NCI-H510A treated with DMSO at 0.1 percent for 48 hours (cell line): ENCODE data around the gene PLET1.
"Not testable (repeated sequence)": the region's sequence is repeated elsewhere in the genome, so short reads cannot be mapped to it uniquely, and the experiment has no call there.

ENCODE experiments used
- DNase-seq: peaks from one replicate; lab custom pipeline; 2025; lab: John Stamatoyannopoulos, UW

Gene PLET1

GRCh38 chr11:112211536-112211935, 49.1 kb downstream of the PLET1 start:
- no peak for DNase-seq

- no peak for DNase-seq
These were observed 49.8 kb downstream of the PLET1 start for GRCh38 chr11:112210890-112211289.

- DNase-seq: no peak
These were observed 54.6 kb downstream of the PLET1 start for GRCh38 chr11:112206071-112206470.

- DNase-seq: no peak
These were observed 60.4 kb downstream of the PLET1 start for GRCh38 chr11:112200252-112200651.

DNA sequence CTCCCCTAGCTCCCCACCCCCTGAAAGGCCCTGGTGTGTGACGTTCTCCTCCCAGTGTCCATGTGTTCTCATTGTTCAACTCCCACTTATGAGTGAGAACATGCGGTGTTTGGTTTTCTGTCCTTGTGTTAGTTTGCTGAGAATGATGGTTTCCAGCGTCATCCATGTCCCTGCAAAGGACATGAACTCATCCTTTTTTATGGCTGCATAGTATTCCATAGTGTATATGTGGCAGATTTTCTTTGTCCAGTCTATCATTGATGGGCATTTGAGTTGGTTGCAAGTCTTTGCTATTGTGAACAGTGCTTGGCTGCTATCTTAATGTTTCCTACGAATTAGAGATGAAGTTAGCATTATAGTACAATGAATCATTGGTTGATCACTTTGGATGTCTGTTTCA, 61.6 kb downstream of the PLET1 start:
- DNase-seq: not testable (repeated sequence)
